ENCODE data around the gene PDIA5. TPM values are rescaled to one million over a fixed set of nuclear protein-coding genes. Genes with fewer than 3 reads are reported as not detected.

The PDIA5 gene
- total and polyA plus RNA-seq, 2 donors (not counting 1 experiment from before 2014, with no cell fraction given): 2.6 to 3.8 TPM

DNA sequence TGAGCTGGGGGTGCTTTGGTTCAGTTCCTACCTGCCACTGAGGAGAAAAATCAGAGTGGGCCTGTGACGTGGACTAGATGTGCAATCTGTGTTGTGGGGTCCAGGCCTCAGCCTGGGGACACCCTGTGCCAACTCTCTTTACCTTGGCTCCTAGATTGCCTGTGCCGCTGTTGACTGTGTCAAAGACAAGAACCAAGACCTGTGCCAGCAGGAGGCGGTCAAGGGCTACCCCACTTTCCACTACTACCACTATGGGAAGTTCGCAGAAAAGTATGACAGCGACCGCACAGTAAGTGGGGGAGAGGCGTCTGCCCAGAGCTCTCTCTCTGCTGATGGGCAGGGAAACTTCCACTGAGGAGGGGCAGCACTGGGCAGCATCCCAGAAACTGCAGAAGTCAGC, 94.3 kb downstream of the PDIA5 start:
- no peaks in the 10 kb centered on the region for H3K79me2 ChIP-seq (ENCODE audit: control insufficient read depth, insufficient read depth, low read length)
- H3K4me1 Mint-ChIP-seq: no peaks in the 10 kb centered on the region

DNA sequence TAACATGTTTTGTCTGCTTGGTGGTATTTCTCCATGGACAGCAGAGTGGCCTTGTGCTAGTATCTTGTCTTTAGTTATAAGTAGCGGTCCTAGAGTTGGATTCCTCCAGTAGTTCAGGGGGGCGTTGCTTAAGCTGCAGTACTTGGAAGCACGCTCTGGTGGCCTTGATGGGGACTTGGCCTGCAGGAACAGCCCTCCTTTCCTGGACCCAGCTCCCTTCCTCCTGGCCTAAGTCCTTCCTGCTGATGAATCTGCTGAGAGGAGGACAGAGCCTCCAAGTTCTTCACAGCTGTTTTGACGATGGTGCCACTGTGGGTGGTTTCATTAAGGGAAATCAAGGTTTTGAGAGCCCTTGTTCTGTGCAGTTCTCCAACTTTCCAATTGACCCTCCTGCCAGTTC, 96.3 kb downstream of the PDIA5 start:
- Histone ChIP-seq H3K4me3 (ENCODE audit: control extremely low read depth in 1 of 5, extremely low read depth in 1 of 5, insufficient read depth in 1 of 5, low read depth in 2 of 5, low read length in 4 of 5) (no peak overlapping the region), H3K79me2 (ENCODE audit: control insufficient read depth, insufficient read depth, low read length) (no peaks in the 10 kb centered on the region), H3K9me3 (ENCODE audit: control extremely low read depth in 1 of 3, control insufficient read depth in 2 of 3, insufficient read depth in 1 of 3, low read length in 2 of 3) (peaks cover 0 to 3% (median 0%) of the 10 kb centered on the region in 3 donors), H3K27me3 (replicated peaks in 1 of 4; ENCODE audit: control extremely low read depth in 1 of 4, control insufficient read depth in 3 of 4, insufficient read depth in 4 of 4, low read length in 3 of 4) (no peaks in the 10 kb centered on the region), H3K4me1 (ENCODE audit: control insufficient read depth in 2 of 2, insufficient read depth in 2 of 2, low read length in 2 of 2) (no peaks in the 10 kb centered on the region), H3K36me3 (replicated peaks in 1 of 2; ENCODE audit: control extremely low read depth in 1 of 2, control insufficient read depth in 1 of 2, extremely low read depth in 1 of 2, insufficient read depth in 2 of 2, low read length in 1 of 2) (peaks cover 3 to 4% of the 10 kb centered on the region in 2 experiments), H2AFZ (ENCODE audit: insufficient read depth, low read depth, low read length, poor library complexity, severe bottlenecking) (no peak overlapping the region), H3K9ac (ENCODE audit: low read length) (no peak overlapping the region), H3K27ac (ENCODE audit: low read length in 2 of 2) (no peak overlapping the region), H3K4me2 (replicated peaks; ENCODE audit: low read depth, low read length, poor library complexity, severe bottlenecking) (no peak overlapping the region), H4K20me1 (ENCODE audit: control insufficient read depth, insufficient read depth, low read length, poor library complexity, severe bottlenecking) (no peaks in the 10 kb centered on the region)
- Mint-ChIP-seq H3K27ac (no peak overlapping the region), H3K27me3 (no peaks in the 10 kb centered on the region), H3K4me3 (no peak overlapping the region), H3K9me3 (ENCODE audit: insufficient read depth) (peaks cover 3% of the 10 kb centered on the region), H3K4me1 (no peaks in the 10 kb centered on the region)
- intact Hi-C loops (cut with micrococcal nuclease): no loop called here
- ChIA-PET CTCF (no interaction called here), POLR2A (no interaction called here)
- ATAC-seq (ENCODE audit: low read depth): no peak
- WGBS (ENCODE audit: insufficient coverage): 100% methylated on average over 3 of the region's 4 CpGs
- no peak for DNase-seq
- TF ChIP-seq, protein P1, sequence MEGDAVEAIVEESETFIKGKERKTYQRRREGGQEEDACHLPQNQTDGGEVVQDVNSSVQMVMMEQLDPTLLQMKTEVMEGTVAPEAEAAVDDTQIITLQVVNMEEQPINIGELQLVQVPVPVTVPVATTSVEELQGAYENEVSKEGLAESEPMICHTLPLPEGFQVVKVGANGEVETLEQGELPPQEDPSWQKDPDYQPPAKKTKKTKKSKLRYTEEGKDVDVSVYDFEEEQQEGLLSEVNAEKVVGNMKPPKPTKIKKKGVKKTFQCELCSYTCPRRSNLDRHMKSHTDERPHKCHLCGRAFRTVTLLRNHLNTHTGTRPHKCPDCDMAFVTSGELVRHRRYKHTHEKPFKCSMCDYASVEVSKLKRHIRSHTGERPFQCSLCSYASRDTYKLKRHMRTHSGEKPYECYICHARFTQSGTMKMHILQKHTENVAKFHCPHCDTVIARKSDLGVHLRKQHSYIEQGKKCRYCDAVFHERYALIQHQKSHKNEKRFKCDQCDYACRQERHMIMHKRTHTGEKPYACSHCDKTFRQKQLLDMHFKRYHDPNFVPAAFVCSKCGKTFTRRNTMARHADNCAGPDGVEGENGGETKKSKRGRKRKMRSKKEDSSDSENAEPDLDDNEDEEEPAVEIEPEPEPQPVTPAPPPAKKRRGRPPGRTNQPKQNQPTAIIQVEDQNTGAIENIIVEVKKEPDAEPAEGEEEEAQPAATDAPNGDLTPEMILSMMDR (IDR thresholded peaks at IDR 0.05): no peak
- TF ChIP-seq EZH2 (IDR thresholded peaks at IDR 0.05; ENCODE audit: borderline replicate concordance, insufficient read depth, low read depth, low read length, poor library complexity, severe bottlenecking): no peak

More for the DNA sequence above, 94.3 kb downstream of the PDIA5 start:
- H3K27ac ChIP-seq (ENCODE audit: low read length in 2 of 2): no peak overlapping the region
- no peak for DNase-seq
- ATAC-seq (ENCODE audit: low read depth): no peak
- CTCF ChIA-PET: no interaction called here
- H3K27ac Mint-ChIP-seq: no peak overlapping the region
- H3K27me3 ChIP-seq (replicated peaks in 1 of 4; ENCODE audit: control extremely low read depth in 1 of 4, control insufficient read depth in 3 of 4, insufficient read depth in 4 of 4, low read length in 3 of 4): no peaks in the 10 kb centered on the region
- H4K20me1 ChIP-seq (ENCODE audit: control insufficient read depth, insufficient read depth, low read length, poor library complexity, severe bottlenecking): no peaks in the 10 kb centered on the region
- no peaks in the 10 kb centered on the region for H3K4me1 ChIP-seq (ENCODE audit: control insufficient read depth in 2 of 2, insufficient read depth in 2 of 2, low read length in 2 of 2)
- no peak overlapping the region for H3K4me3 Mint-ChIP-seq
- intact Hi-C loops (cut with micrococcal nuclease): no loop called here
- no peak overlapping the region for H2AFZ ChIP-seq (ENCODE audit: insufficient read depth, low read depth, low read length, poor library complexity, severe bottlenecking)
- POLR2A ChIA-PET: no interaction called here
- 100% methylated on average over 2 of the region's 7 CpGs for WGBS (ENCODE audit: insufficient coverage)
- H3K36me3 ChIP-seq (replicated peaks in 1 of 2; ENCODE audit: control extremely low read depth in 1 of 2, control insufficient read depth in 1 of 2, extremely low read depth in 1 of 2, insufficient read depth in 2 of 2, low read length in 1 of 2): peaks cover 3 to 4% of the 10 kb centered on the region in 2 experiments
- TF ChIP-seq EZH2 (IDR thresholded peaks at IDR 0.05; ENCODE audit: borderline replicate concordance, insufficient read depth, low read depth, low read length, poor library complexity, severe bottlenecking): no peak
- TF ChIP-seq, protein P1 (IDR thresholded peaks at IDR 0.05): no peak
- no peaks in the 10 kb centered on the region for H3K9me3 ChIP-seq (ENCODE audit: control extremely low read depth in 1 of 3, control insufficient read depth in 2 of 3, insufficient read depth in 1 of 3, low read length in 2 of 3)
- H3K27me3 Mint-ChIP-seq: no peaks in the 10 kb centered on the region
- no peak overlapping the region for H3K9ac ChIP-seq (ENCODE audit: low read length)
- H3K4me2 ChIP-seq (replicated peaks; ENCODE audit: low read depth, low read length, poor library complexity, severe bottlenecking): no peak overlapping the region
- H3K4me3 ChIP-seq (ENCODE audit: control extremely low read depth in 1 of 5, extremely low read depth in 1 of 5, insufficient read depth in 1 of 5, low read depth in 2 of 5, low read length in 4 of 5): no peak overlapping the region
- peaks cover 3% of the 10 kb centered on the region for H3K9me3 Mint-ChIP-seq (ENCODE audit: insufficient read depth)
